Umbilical cord (tissue), 2 donors: ENCODE results near the gene MVP. TPM values are rescaled to one million over a fixed set of nuclear protein-coding genes. Genes with fewer than 3 reads are reported as not detected.
"Not testable (repeated sequence)": the region's sequence is repeated elsewhere in the genome, so short reads cannot be mapped to it uniquely, and the experiment has no call there.

ENCODE experiments used
- DNase-seq: peaks from one replicate; pipeline ENCODE4 v3.0.0-alpha.2; 2015; ENCODE audit warnings: low spot score
- total RNA-seq: library from RNA; depleted of rRNA; stranded (reverse); fragments of >200 nt; gene quantifications from one replicate; pipeline ENCODE4 v1.2.3, GENCODE V29; 2014; ENCODE audit warnings: low replicate concordance; ENCODE audit not compliant: insufficient read depth

Gene MVP
- total RNA-seq: 91.7 TPM

GRCh38 chr16:29820271-29820701 lies at the start of gene MVP:
MVP (plus strand) TSS chr16:29820462; CDS start chr16:29830550, 10,088 bp downstream.
- peak; percentile 89 for DNase-seq

GRCh38 chr16:29772330-29772729 lies 47.9 kb upstream of the MVP start:
- DNase-seq: not testable (repeated sequence)

GRCh38 chr16:29774730-29775129 lies 45.5 kb upstream of the MVP start:
- DNase-seq: no peak

GRCh38 chr16:29775742-29776408 lies 44.4 kb upstream of the MVP start:
- peak; percentile 73 for DNase-seq

GRCh38 chr16:29777576-29778350 lies 42.5 kb upstream of the MVP start, which contains the start of gene ZG16:
ZG16 (plus strand) TSS chr16:29778256; CDS start chr16:29779267, 1,011 bp downstream.
- no peak for DNase-seq

GRCh38 chr16:29779474-29779873 lies 40.8 kb upstream of the MVP start:
- peak; percentile 26 for DNase-seq

GRCh38 chr16:29783094-29783953 lies 36.9 kb upstream of the MVP start:
- DNase-seq: peak; percentile 27

- DNase-seq: no peak
Observed at GRCh38 chr16:29784157-29784556, 36.1 kb upstream of the MVP start.

- peak; percentile 64 for DNase-seq
Observed at GRCh38 chr16:29784901-29785500, 35.3 kb upstream of the MVP start.

- not testable (repeated sequence) for DNase-seq
Observed at GRCh38 chr16:29787155-29787554, 33.1 kb upstream of the MVP start.

- no peak for DNase-seq
Observed at GRCh38 chr16:29789775-29790182, 30.5 kb upstream of the MVP start.

- DNase-seq: peak; percentile 99
Observed at GRCh38 chr16:29790183-29790948, 29.9 kb upstream of the MVP start, which contains the start of gene KIF22. KIF22 (plus strand) TSS chr16:29790751; CDS start chr16:29790760, 9 bp downstream.

- DNase-seq: no peak
Observed at GRCh38 chr16:29790949-29791844, 29.1 kb upstream of the MVP start.

GRCh38 chr16:29791845-29792807 lies 28.1 kb upstream of the MVP start:
- no peak for DNase-seq

- not testable (repeated sequence) for DNase-seq
Observed at GRCh38 chr16:29793153-29793552, 27.1 kb upstream of the MVP start.

- DNase-seq: no peak
Observed at GRCh38 chr16:29794231-29794710, 26.0 kb upstream of the MVP start.

GRCh38 chr16:29802416-29802935 lies 17.8 kb upstream of the MVP start:
- DNase-seq: no peak

GRCh38 chr16:29804020-29804419 lies 16.2 kb upstream of the MVP start:
- no peak for DNase-seq
